HAP-1 (cell line): Measurements from ENCODE around the gene SRSF3.
"Not testable (repeated sequence)": the region's sequence is repeated elsewhere in the genome, so short reads cannot be mapped to it uniquely, and the experiment has no call there.

ENCODE experiments used
- DNase-seq, 2 experiments: peaks; one replicate each; pipeline ENCODE4 v3.0.0-alpha.2; 2016 to 2020; ENCODE audit warnings: low spot score in 2 of 2
- H3K27me3 ChIP-seq: fragments of 250-450 bp; sonication (Bioruptor Pico); 2 replicates; pipeline ENCODE4 v1.5.1; 2020; ENCODE audit warnings: low read depth, mild to moderate bottlenecking, moderate library complexity
- H3K36me3 ChIP-seq: fragments of 250-450 bp; sonication (Bioruptor Pico); replicated peaks from 2 replicates; pipeline ENCODE4 v1.5.1; 2020; ENCODE audit warnings: mild to moderate bottlenecking
- H3K4me1 ChIP-seq: fragments of 250-450 bp; sonication (Bioruptor Pico); 2 replicates; pipeline ENCODE4 v1.5.1; 2020; ENCODE audit warnings: mild to moderate bottlenecking
- H3K4me3 ChIP-seq: fragments of 250-450 bp; sonication (Bioruptor Pico); 2 replicates; pipeline ENCODE4 v1.5.1; 2020; ENCODE audit warnings: mild to moderate bottlenecking, moderate library complexity
- H3K9me3 ChIP-seq: fragments of 250-450 bp; sonication (Bioruptor Pico); 2 replicates; pipeline ENCODE4 v1.5.1; 2020; ENCODE audit warnings: mild to moderate bottlenecking, moderate library complexity
- in situ Hi-C: fragments of 300-500 bp; cut with MboI; formaldehyde crosslinking; loops from 3 replicates; pipeline ENCODE4 v1.14.3; 2020; ENCODE audit warnings: low sequenced_read_pairs, inconsistent platforms, mixed read lengths

Gene SRSF3

GRCh38 chr6:36643977-36644376 is 49.8 kb downstream of the SRSF3 start:
- Histone ChIP-seq H3K4me3 (no peak overlapping the region), H3K36me3 (no peaks in the 10 kb centered on the region), H3K9me3 (no peaks in the 10 kb centered on the region), H3K27me3 (no peaks in the 10 kb centered on the region), H3K4me1 (no peaks in the 10 kb centered on the region)
- DNase-seq, result no peak
- in situ Hi-C loops, result no loop called here

GRCh38 chr6:36649086-36649485 is 54.9 kb downstream of the SRSF3 start:
- Histone ChIP-seq H3K4me3 (no peak overlapping the region), H3K4me1 (peaks cover 5% of the 10 kb centered on the region; the same call in 1 of the 2 replicates)
- DNase-seq, result no peak

GRCh38 chr6:36649701-36650484 is 55.7 kb downstream of the SRSF3 start:
- DNase-seq, result no peak
- H3K4me3 ChIP-seq, result no peak overlapping the region
- in situ Hi-C loops, result no loop called here

More at GRCh38 chr6:36649086-36649485, 54.9 kb downstream of the SRSF3 start:
- in situ Hi-C loops, result no loop called here
- no peaks in the 10 kb centered on the region for H3K36me3 ChIP-seq
- no peaks in the 10 kb centered on the region for H3K9me3 ChIP-seq
- H3K27me3 ChIP-seq, result no peaks in the 10 kb centered on the region

GRCh38 chr6:36650848-36651478 is 56.8 kb downstream of the SRSF3 start:
- no peaks in the 10 kb centered on the region for H3K36me3 ChIP-seq
- no peaks in the 10 kb centered on the region for H3K9me3 ChIP-seq
- in situ Hi-C loops, result no loop called here
- no peak overlapping the region for H3K4me3 ChIP-seq
- no peaks in the 10 kb centered on the region for H3K27me3 ChIP-seq
- H3K4me1 ChIP-seq, result peaks cover 5% of the 10 kb centered on the region; the same call in 1 of the 2 replicates
- peak; percentile 17 to 28 for DNase-seq

More at GRCh38 chr6:36649701-36650484, 55.7 kb downstream of the SRSF3 start:
- Histone ChIP-seq H3K4me1 (peaks cover 5% of the 10 kb centered on the region; the same call in 1 of the 2 replicates), H3K9me3 (no peaks in the 10 kb centered on the region), H3K27me3 (no peaks in the 10 kb centered on the region), H3K36me3 (no peaks in the 10 kb centered on the region)

GRCh38 chr6:36651659-36652379 is 57.7 kb downstream of the SRSF3 start:
- DNase-seq, result no peak
- H3K4me1 ChIP-seq, result peaks cover 5% of the 10 kb centered on the region; the same call in 1 of the 2 replicates
- in situ Hi-C loops, result no loop called here
- no peaks in the 10 kb centered on the region for H3K9me3 ChIP-seq
- no peaks in the 10 kb centered on the region for H3K27me3 ChIP-seq
- H3K36me3 ChIP-seq, result no peaks in the 10 kb centered on the region
- no peak overlapping the region for H3K4me3 ChIP-seq

- H3K9me3 ChIP-seq, H3K36me3 ChIP-seq, H3K4me3 ChIP-seq, H3K4me1 ChIP-seq, H3K27me3 ChIP-seq, DNase-seq, in situ Hi-C loops: not testable (repeated sequence)
These were observed 60.3 kb downstream of the SRSF3 start for GRCh38 chr6:36654469-36654868.
